ENCODE results near the gene COL6A1.

Gene COL6A1

DNA sequence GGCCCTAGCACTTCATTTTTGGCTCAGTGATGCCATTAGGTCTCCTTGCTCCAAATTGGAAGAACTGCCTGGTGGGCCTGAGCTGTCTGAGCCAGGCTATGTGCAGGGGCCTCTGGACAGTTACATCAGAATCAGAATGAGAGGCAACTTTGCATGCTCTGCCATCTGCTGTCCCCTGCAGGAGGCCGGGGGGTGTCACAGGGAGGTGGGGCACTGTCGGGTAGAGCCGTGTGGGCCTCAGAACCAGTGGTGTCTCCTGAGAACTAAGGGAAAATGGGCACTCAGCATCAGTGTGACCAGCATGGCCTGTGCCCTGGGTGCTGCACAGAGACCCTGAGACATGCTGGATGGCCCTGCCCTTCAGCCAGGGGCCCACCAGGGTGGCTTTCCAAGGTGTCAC is 47.0 kb upstream of the COL6A1 start:
- Histone ChIP-seq H3K4me1 (ENCODE audit: insufficient read depth, low read length) (no peaks in the 10 kb centered on the region), H3K36me3 (ENCODE audit: insufficient read depth, low read length) (peaks cover 7% of the 10 kb centered on the region; the same call in 1 of the 2 replicates), H3K27me3 (ENCODE audit: insufficient read depth, low read length, poor library complexity) (no peaks in the 10 kb centered on the region), H3K9me3 (ENCODE audit: insufficient read depth, low read length, severe bottlenecking) (peaks cover 18% of the 10 kb centered on the region), H2AFZ (ENCODE audit: low read depth, low read length) (no peak overlapping the region), H3K4me2 (ENCODE audit: insufficient read depth, low read length) (no peak overlapping the region), H3K27ac (ENCODE audit: low read length) (no peak overlapping the region), H3K4me3 (ENCODE audit: low read depth in 1 of 2, low read length in 2 of 2) (no peak overlapping the region), H3K9ac (ENCODE audit: low read depth, low read length) (no peak overlapping the region), H4K20me1 (ENCODE audit: insufficient read depth, low read length) (no peaks in the 10 kb centered on the region), H3K79me2 (ENCODE audit: insufficient read depth, low read length) (no peaks in the 10 kb centered on the region)
- TF ChIP-seq CTCF (IDR thresholded peaks at IDR 0.05; ENCODE audit: borderline replicate concordance, extremely low read depth, low read length, poor library complexity, severe bottlenecking), result no peak
- no peak for TF ChIP-seq EZH2 (IDR thresholded peaks at IDR 0.05; ENCODE audit: borderline replicate concordance, low read depth, low read length, severe bottlenecking)
- ATAC-seq (ENCODE audit: insufficient read depth, low read depth), result no peak
- DNase-seq, result no peak

DNA sequence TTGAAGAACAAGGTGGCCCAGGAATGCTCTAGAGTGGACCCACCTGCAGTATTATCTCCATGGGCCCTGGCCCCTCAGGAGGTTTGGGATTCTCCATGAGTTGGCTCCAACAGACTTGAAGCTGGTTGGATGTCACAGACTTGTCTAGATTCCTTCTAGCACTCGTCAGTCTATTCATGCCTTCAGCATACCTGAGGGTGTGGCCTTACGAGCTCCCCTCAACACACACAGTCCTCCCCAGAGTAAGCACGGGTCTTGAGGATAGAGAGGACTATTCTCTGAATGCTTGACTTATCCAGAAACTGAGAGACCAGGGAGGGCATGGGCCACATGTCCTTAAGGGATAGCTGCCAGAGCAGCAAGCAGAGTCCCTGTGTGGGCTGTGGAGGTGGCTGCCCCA is 45.9 kb upstream of the COL6A1 start:
- peaks cover 18% of the 10 kb centered on the region for H3K9me3 ChIP-seq (ENCODE audit: insufficient read depth, low read length, severe bottlenecking)
- H3K79me2 ChIP-seq (ENCODE audit: insufficient read depth, low read length), result no peaks in the 10 kb centered on the region
- no peak overlapping the region for H3K4me2 ChIP-seq (ENCODE audit: insufficient read depth, low read length)
- peaks cover 7% of the 10 kb centered on the region; the same call in 1 of the 2 replicates for H3K36me3 ChIP-seq (ENCODE audit: insufficient read depth, low read length)
- H3K4me3 ChIP-seq (ENCODE audit: low read depth in 1 of 2, low read length in 2 of 2), result no peak overlapping the region
- ATAC-seq (ENCODE audit: insufficient read depth, low read depth) (no peak), DNase-seq (peak; percentile 22)
- H2AFZ ChIP-seq (ENCODE audit: low read depth, low read length), result no peak overlapping the region
- no peak overlapping the region for H3K9ac ChIP-seq (ENCODE audit: low read depth, low read length)
- no peaks in the 10 kb centered on the region for H3K4me1 ChIP-seq (ENCODE audit: insufficient read depth, low read length)
- H3K27ac ChIP-seq (ENCODE audit: low read length), result no peak overlapping the region
- H3K27me3 ChIP-seq (ENCODE audit: insufficient read depth, low read length, poor library complexity), result no peaks in the 10 kb centered on the region
- no peak for TF ChIP-seq CTCF (IDR thresholded peaks at IDR 0.05; ENCODE audit: borderline replicate concordance, extremely low read depth, low read length, poor library complexity, severe bottlenecking)
- TF ChIP-seq EZH2 (IDR thresholded peaks at IDR 0.05; ENCODE audit: borderline replicate concordance, low read depth, low read length, severe bottlenecking), result no peak
- H4K20me1 ChIP-seq (ENCODE audit: insufficient read depth, low read length), result no peaks in the 10 kb centered on the region

DNA sequence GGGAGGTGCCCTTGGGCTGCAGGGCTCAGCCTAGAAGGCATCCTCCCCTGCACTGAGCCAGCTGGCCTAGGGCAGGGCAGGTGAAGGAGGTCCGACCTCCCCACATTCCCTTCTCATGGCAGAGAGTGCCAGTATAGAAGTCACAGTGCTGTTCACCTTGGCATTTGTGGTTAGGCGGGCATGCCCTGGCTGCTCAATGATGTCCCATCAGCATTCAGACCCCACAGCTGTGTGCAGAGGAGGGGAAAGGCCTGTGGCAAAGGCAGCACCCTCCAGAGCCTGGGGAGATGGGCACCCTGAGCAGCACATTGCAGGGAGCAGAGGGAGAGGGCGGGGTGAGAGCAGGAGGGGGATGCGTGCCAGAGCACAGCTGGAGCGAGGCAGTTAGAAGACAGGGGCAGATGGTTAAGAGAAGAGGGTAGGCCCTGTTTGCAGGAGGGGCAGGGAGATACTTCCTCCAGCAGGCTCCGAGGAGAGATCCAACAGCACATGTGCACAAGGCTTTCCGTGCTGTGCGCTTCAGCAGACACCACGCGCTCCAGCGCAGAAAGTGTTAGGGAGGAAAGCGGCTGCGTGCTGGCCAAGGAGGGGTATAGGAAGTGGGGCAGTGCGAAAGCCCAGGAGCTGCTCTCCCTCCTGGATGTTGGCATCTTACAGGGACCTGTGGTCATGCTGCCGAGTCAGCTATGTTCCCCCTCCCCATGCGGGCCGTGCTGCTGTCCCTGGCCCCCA is 43.7 kb upstream of the COL6A1 start:
- DNase-seq (no peak), ATAC-seq (ENCODE audit: insufficient read depth, low read depth) (peak; percentile 44)
- Histone ChIP-seq H3K36me3 (ENCODE audit: insufficient read depth, low read length) (peaks cover 7% of the 10 kb centered on the region; the same call in 1 of the 2 replicates), H3K9ac (ENCODE audit: low read depth, low read length) (no peak overlapping the region), H4K20me1 (ENCODE audit: insufficient read depth, low read length) (no peaks in the 10 kb centered on the region), H3K9me3 (ENCODE audit: insufficient read depth, low read length, severe bottlenecking) (peaks cover 18% of the 10 kb centered on the region), H3K4me2 (ENCODE audit: insufficient read depth, low read length) (no peak overlapping the region), H3K79me2 (ENCODE audit: insufficient read depth, low read length) (no peaks in the 10 kb centered on the region), H2AFZ (ENCODE audit: low read depth, low read length) (no peak overlapping the region), H3K4me1 (ENCODE audit: insufficient read depth, low read length) (no peaks in the 10 kb centered on the region), H3K27me3 (ENCODE audit: insufficient read depth, low read length, poor library complexity) (no peaks in the 10 kb centered on the region), H3K4me3 (ENCODE audit: low read depth in 1 of 2, low read length in 2 of 2) (no peak overlapping the region), H3K27ac (ENCODE audit: low read length) (no peak overlapping the region)
- no peak for TF ChIP-seq EZH2 (IDR thresholded peaks at IDR 0.05; ENCODE audit: borderline replicate concordance, low read depth, low read length, severe bottlenecking)
- no peak for TF ChIP-seq CTCF (IDR thresholded peaks at IDR 0.05; ENCODE audit: borderline replicate concordance, extremely low read depth, low read length, poor library complexity, severe bottlenecking)
